Activated B cell treated with CpG ODN at 0.5 μM for 24 hours (primary cell): ENCODE measurements around the gene CPA2. TPM values are rescaled to one million over a fixed set of nuclear protein-coding genes. Genes with fewer than 3 reads are reported as not detected.

ENCODE experiments used
- ATAC-seq: fragments of 200-7000 bp; cut with Tn5 transposase; one replicate; pipeline ENCODE4 v1.10.0; 2021; ENCODE audit warnings: low read depth, mild to moderate bottlenecking, moderate library complexity
- CTCF ChIA-PET: fragments of 350-600 bp; sonication (Branson Sonifier 250); formaldehyde crosslinking; loops from one replicate; lab custom pipeline; 2021; ENCODE audit warnings: antibody characterized with exemption; lab: Charles Lee
- POLR2A ChIA-PET: fragments of 350-600 bp; sonication (Branson Sonifier 250); formaldehyde crosslinking; loops from one replicate; lab custom pipeline; 2021; ENCODE audit warnings: antibody characterized with exemption; lab: Charles Lee
- DNase-seq: peaks from one replicate; pipeline ENCODE4 v3.0.0; 2022
- H3K27ac Mint-ChIP-seq: one replicate; pipeline ENCODE4 v1.8.0; 2020; ENCODE audit warnings: mixed read lengths
- H3K27me3 Mint-ChIP-seq: one replicate; pipeline ENCODE4 v1.8.0; 2021; ENCODE audit warnings: mixed read lengths
- H3K36me3 Mint-ChIP-seq: one replicate; pipeline ENCODE4 v1.8.0; 2021; ENCODE audit warnings: low read depth, mixed read lengths
- H3K4me1 Mint-ChIP-seq: one replicate; pipeline ENCODE4 v1.8.0; 2021; ENCODE audit warnings: mixed read lengths
- H3K4me3 Mint-ChIP-seq: one replicate; pipeline ENCODE4 v1.8.0; 2020; ENCODE audit warnings: mild to moderate bottlenecking, mixed read lengths
- H3K9me3 Mint-ChIP-seq: one replicate; pipeline ENCODE4 v1.8.0; 2020; ENCODE audit warnings: mixed read lengths
- intact Hi-C: fragments of 100-400 bp; cut with micrococcal nuclease; formaldehyde crosslinking; loops from one replicate; pipeline ENCODE4 v1.15.1; 2024
- total RNA-seq: library from RNA; stranded (reverse); gene quantifications from 2 replicates; pipeline ENCODE4 v1.2.3, GENCODE V29; 2022
- TF ChIP-seq, protein P1 (sequence below): fragments of 200-600 bp; IDR thresholded peaks from one replicate; pipeline ENCODE4 v1.8.0; 2022; ENCODE audit warnings: antibody characterized with exemption, mild to moderate bottlenecking

CPA2 gene
- total RNA-seq, 1 donor from 2014 or later = not detected

GRCh38 chr7:130296221-130296951 lies 29.7 kb downstream of the CPA2 start:
- DNase-seq = no peak
- TF ChIP-seq, protein P1, sequence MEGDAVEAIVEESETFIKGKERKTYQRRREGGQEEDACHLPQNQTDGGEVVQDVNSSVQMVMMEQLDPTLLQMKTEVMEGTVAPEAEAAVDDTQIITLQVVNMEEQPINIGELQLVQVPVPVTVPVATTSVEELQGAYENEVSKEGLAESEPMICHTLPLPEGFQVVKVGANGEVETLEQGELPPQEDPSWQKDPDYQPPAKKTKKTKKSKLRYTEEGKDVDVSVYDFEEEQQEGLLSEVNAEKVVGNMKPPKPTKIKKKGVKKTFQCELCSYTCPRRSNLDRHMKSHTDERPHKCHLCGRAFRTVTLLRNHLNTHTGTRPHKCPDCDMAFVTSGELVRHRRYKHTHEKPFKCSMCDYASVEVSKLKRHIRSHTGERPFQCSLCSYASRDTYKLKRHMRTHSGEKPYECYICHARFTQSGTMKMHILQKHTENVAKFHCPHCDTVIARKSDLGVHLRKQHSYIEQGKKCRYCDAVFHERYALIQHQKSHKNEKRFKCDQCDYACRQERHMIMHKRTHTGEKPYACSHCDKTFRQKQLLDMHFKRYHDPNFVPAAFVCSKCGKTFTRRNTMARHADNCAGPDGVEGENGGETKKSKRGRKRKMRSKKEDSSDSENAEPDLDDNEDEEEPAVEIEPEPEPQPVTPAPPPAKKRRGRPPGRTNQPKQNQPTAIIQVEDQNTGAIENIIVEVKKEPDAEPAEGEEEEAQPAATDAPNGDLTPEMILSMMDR = no peak
- intact Hi-C loops = no loop called here
- ChIA-PET POLR2A (no interaction called here), CTCF (no interaction called here)
- H3K27me3 Mint-ChIP-seq = peaks cover 2% of the 10 kb centered on the region
- H3K9me3 Mint-ChIP-seq = no peaks in the 10 kb centered on the region
- ATAC-seq = no peak
- no peak overlapping the region for H3K27ac Mint-ChIP-seq
- peaks cover 10% of the 10 kb centered on the region for H3K4me1 Mint-ChIP-seq
- H3K4me3 Mint-ChIP-seq = no peak overlapping the region
- H3K36me3 Mint-ChIP-seq = no peaks in the 10 kb centered on the region

- intact Hi-C loops = no loop called here
- DNase-seq = no peak
- peaks cover 10% of the 10 kb centered on the region for H3K4me1 Mint-ChIP-seq
- no peak overlapping the region for H3K4me3 Mint-ChIP-seq
- ChIA-PET CTCF (no interaction called here), POLR2A (no interaction called here)
- no peak overlapping the region for H3K27ac Mint-ChIP-seq
- peaks cover 3% of the 10 kb centered on the region for H3K27me3 Mint-ChIP-seq
- H3K9me3 Mint-ChIP-seq = no peaks in the 10 kb centered on the region
- no peak for ATAC-seq
- H3K36me3 Mint-ChIP-seq = no peaks in the 10 kb centered on the region
- TF ChIP-seq, protein P1 = no peak
These were observed 31.2 kb downstream of the CPA2 start for GRCh38 chr7:130297628-130298543.

GRCh38 chr7:130298544-130299326 lies 32.1 kb downstream of the CPA2 start:
- Mint-ChIP-seq H3K27ac (no peak overlapping the region), H3K27me3 (peaks cover 3% of the 10 kb centered on the region), H3K4me1 (peaks cover 3% of the 10 kb centered on the region), H3K4me3 (no peak overlapping the region), H3K36me3 (no peaks in the 10 kb centered on the region), H3K9me3 (no peaks in the 10 kb centered on the region)
- TF ChIP-seq, protein P1 = no peak
- ChIA-PET CTCF (no interaction called here), POLR2A (no interaction called here)
- ATAC-seq = no peak
- intact Hi-C loops = no loop called here
- no peak for DNase-seq

DNA sequence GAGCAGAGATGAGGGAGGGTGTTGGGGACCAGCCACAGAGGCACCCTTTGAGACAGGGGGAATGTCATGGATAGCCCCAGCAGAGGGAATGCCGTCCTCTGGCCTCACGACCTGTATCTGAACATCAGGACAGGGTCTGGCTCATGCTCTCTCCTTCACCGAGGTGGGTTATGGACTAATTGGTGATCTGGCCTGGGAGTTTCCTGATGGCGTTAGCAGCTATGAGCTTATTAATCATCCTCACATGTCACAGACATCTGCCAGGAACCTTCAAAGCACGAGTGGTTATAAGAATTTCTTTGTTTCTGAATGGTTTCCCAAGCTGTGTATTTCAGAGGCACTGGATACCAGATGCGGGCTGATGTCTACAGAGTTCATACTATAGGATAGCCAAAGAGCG lies 33.2 kb downstream of the CPA2 start:
- H3K9me3 Mint-ChIP-seq = no peaks in the 10 kb centered on the region
- H3K4me1 Mint-ChIP-seq = no peaks in the 10 kb centered on the region
- peaks cover 3% of the 10 kb centered on the region for H3K27me3 Mint-ChIP-seq
- no peak overlapping the region for H3K27ac Mint-ChIP-seq
- ATAC-seq = no peak
- H3K4me3 Mint-ChIP-seq = no peak overlapping the region
- ChIA-PET POLR2A (no interaction called here), CTCF (no interaction called here)
- no peaks in the 10 kb centered on the region for H3K36me3 Mint-ChIP-seq
- TF ChIP-seq, protein P1 = no peak
- DNase-seq = no peak
- intact Hi-C loops = no loop called here
